HG02588 (cell line): ENCODE data around the gene TMEM59L.
A peak's percentile ranks its signal among the peaks of the same experiment; 100 is the strongest.

Experiments
- ATAC-seq: cut with Tn5 transposase; IDR thresholded peaks from one replicate; pipeline ENCODE4 v1.9.1; 2021; ENCODE audit warnings: mild to moderate bottlenecking, moderate library complexity; ENCODE audit not compliant: unreplicated experiment

Gene TMEM59L

GRCh38 chr19:18636183-18636968, 23.7 kb downstream of the TMEM59L start:
- ATAC-seq, result peak; percentile 86

GRCh38 chr19:18636969-18637629, 24.4 kb downstream of the TMEM59L start, which contains the start of gene KLHL26:
Gene KLHL26 (plus strand): TSS chr19:18637028. CDS start chr19:18637055, 27 bp downstream.
- no peak for ATAC-seq

GRCh38 chr19:18637673-18638630, 25.3 kb downstream of the TMEM59L start:
- no peak for ATAC-seq

- ATAC-seq, result no peak
These were observed 27.1 kb downstream of the TMEM59L start for GRCh38 chr19:18639706-18640243.

GRCh38 chr19:18644196-18645034, 31.7 kb downstream of the TMEM59L start:
- no peak for ATAC-seq

GRCh38 chr19:18645035-18645511, 32.4 kb downstream of the TMEM59L start:
- no peak for ATAC-seq

- no peak for ATAC-seq
These were observed 34.1 kb downstream of the TMEM59L start for GRCh38 chr19:18646535-18647370.

- ATAC-seq, result no peak
These were observed 34.7 kb downstream of the TMEM59L start for GRCh38 chr19:18647371-18647767.

- ATAC-seq, result no peak
These were observed 35.1 kb downstream of the TMEM59L start for GRCh38 chr19:18647807-18648206.

- no peak for ATAC-seq
These were observed 36.3 kb downstream of the TMEM59L start for GRCh38 chr19:18648973-18649315.

- no peak for ATAC-seq
These were observed 36.8 kb downstream of the TMEM59L start for GRCh38 chr19:18649371-18650020.

- no peak for ATAC-seq
These were observed 37.3 kb downstream of the TMEM59L start for GRCh38 chr19:18650021-18650390.

GRCh38 chr19:18650468-18651041, 37.9 kb downstream of the TMEM59L start:
- no peak for ATAC-seq

GRCh38 chr19:18651300-18651699, 38.6 kb downstream of the TMEM59L start:
- ATAC-seq, result no peak

- no peak for ATAC-seq
These were observed 39.1 kb downstream of the TMEM59L start for GRCh38 chr19:18651733-18652132.

- ATAC-seq, result no peak
These were observed 41.2 kb downstream of the TMEM59L start for GRCh38 chr19:18653853-18654252.

- no peak for ATAC-seq
These were observed 41.8 kb downstream of the TMEM59L start for GRCh38 chr19:18654469-18654868.

- no peak for ATAC-seq
These were observed 42.6 kb downstream of the TMEM59L start for GRCh38 chr19:18655173-18655844.
